Mucosa of rectum (tissue), 2 donors: ENCODE results near the gene TEX9.
"Not testable (repeated sequence)": the region's sequence is repeated elsewhere in the genome, so short reads cannot be mapped to it uniquely, and the experiment has no call there.

Experiments
- H3K27ac ChIP-seq, 2 donors: one replicate each; pipeline ENCODE4 v1.7.0; 2013; ENCODE audit warnings: inconsistent platforms in 2 of 2, low read depth in 2 of 2, low read length in 2 of 2
- H3K27me3 ChIP-seq, 2 donors: one replicate each; pipeline ENCODE4 v1.7.0; 2013; ENCODE audit warnings: low read length in 2 of 2; ENCODE audit not compliant: control insufficient read depth in 2 of 2, insufficient read depth in 2 of 2
- H3K36me3 ChIP-seq, 2 donors: one replicate each; pipeline ENCODE4 v1.7.0; 2013; ENCODE audit warnings: low read length in 2 of 2; ENCODE audit not compliant: control insufficient read depth in 2 of 2, insufficient read depth in 2 of 2
- H3K4me1 ChIP-seq, 2 donors: one replicate each; pipeline ENCODE4 v1.7.0; 2013; ENCODE audit warnings: low read length in 2 of 2, mild to moderate bottlenecking in 1 of 2; ENCODE audit not compliant: control insufficient read depth in 2 of 2, insufficient read depth in 2 of 2
- H3K4me3 ChIP-seq, 2 donors: one replicate each; pipeline ENCODE4 v1.7.0; 2013; ENCODE audit warnings: low read length in 2 of 2
- H3K9ac ChIP-seq, 2 donors: one replicate each; pipeline ENCODE4 v1.7.0; 2013; ENCODE audit warnings: low read length in 2 of 2, low read depth in 1 of 2, mild to moderate bottlenecking in 1 of 2
- H3K9me3 ChIP-seq, 2 donors: one replicate each; pipeline ENCODE4 v1.7.0; 2013; ENCODE audit warnings: low read length in 2 of 2; ENCODE audit not compliant: control insufficient read depth in 2 of 2
- donor health status: healthy.
- donor health status: Normal muscosa, but diverticular disease.

TEX9 gene

DNA sequence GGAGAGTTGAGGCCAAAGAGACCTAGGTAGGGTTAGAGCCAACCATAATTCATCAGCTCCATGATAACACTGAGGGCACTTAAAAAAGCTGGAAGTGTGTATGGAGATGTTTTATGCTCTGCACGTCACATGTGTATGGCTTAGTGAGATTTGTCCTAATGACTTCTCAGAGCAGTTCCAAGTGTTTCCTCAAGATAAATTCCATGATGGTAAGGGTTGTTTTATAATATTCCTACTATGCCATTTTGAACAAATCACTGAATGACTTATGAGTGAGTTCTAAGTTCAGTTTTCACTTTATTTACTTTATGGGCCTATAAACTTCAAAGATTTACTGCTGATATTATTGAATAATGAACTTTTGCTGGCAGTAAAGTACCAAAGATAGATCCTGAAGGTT is 28.1 kb downstream of the TEX9 start:
- Histone ChIP-seq H3K36me3 (no peaks in the 10 kb centered on the region), H3K9me3 (no peaks in the 10 kb centered on the region), H3K27me3 (no peaks in the 10 kb centered on the region), H3K9ac (no peak overlapping the region), H3K4me3 (no peak overlapping the region), H3K4me1 (no peaks in the 10 kb centered on the region), H3K27ac (no peak overlapping the region)

DNA sequence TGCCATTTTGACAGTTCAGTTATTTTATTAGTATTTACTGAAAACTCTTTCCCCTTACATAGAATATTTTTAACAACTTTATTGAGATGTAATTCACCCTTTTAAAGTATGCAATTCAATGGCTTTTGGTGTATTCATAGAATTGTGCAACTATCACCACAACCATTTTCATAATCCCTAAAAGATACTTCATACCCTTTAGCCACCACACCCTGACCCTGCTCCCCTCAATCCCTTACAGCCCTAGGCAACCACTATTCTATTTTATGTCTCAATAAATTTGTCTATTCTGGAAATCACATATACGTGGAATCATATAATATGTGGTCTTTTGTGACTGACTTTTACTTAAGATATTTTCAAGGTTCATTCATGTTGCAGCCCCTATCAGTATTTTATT is 29.7 kb downstream of the TEX9 start:
- no peak overlapping the region for H3K4me3 ChIP-seq
- H3K9ac ChIP-seq = no peak overlapping the region
- H3K27me3 ChIP-seq = no peaks in the 10 kb centered on the region
- no peak overlapping the region for H3K27ac ChIP-seq
- no peaks in the 10 kb centered on the region for H3K36me3 ChIP-seq
- no peaks in the 10 kb centered on the region for H3K9me3 ChIP-seq
- H3K4me1 ChIP-seq = no peaks in the 10 kb centered on the region

DNA sequence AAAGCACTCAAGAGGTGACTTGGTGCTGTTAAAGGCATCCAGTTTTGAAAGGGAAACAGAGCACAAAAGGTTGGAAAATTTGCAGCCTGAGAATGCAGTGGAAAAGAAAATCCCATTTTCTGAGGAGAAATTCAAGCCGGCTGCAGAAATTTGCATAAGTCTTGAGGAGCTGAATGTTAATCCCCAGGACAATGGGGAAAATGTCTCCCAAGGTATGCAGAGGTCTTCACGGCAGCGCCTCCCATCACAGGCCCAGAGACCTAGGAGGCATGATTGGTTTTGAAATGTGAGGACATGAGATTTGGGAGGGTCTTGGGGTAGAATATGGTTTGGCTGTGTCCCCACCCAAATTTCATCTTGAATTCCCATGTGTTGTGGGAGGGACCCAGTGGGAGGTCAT is 32.1 kb downstream of the TEX9 start:
- H3K36me3 ChIP-seq, H3K4me3 ChIP-seq, H3K27me3 ChIP-seq, H3K9ac ChIP-seq, H3K9me3 ChIP-seq, H3K4me1 ChIP-seq, H3K27ac ChIP-seq: not testable (repeated sequence)

DNA sequence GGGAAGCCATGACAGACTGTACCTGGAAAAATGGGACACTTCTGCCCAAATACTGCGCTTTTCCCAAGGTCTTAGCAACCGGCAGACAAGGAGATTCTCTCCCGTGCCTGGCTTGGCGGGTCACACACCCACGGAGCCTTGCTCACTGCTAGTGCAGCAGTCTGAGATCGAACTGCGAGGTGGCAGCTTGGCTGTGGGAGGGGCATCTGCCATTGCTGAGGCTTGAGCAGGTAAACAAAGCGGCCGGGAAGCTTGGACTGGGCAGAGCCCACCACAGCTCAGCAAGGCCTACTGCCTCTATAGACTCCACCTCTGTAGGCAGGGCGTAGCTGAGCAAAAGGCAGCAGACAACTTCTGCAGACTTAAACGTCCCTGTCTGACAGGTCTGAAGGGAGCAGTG is 34.0 kb downstream of the TEX9 start:
- not testable (repeated sequence) for H3K27ac ChIP-seq, H3K9me3 ChIP-seq, H3K27me3 ChIP-seq, H3K4me3 ChIP-seq, H3K4me1 ChIP-seq, H3K36me3 ChIP-seq, H3K9ac ChIP-seq

DNA sequence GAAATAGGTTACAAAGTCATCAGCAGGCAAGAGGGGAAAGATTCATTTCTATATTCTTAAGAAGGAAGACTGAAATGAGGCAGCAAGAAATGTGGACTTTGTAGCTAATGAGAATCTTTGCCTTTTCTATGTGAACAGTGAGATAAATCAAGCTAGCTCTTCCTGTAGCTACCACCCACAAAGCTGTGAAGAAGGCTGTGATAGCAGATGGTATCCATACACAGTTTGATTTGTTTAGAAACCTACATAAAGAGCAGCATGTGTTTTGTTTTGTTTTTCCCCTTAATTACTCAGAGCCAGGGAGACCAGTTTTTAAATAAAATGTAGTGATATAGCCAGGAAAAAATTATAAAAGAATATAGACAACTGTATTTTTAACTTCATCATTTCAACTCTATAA is 45.5 kb downstream of the TEX9 start:
- no peaks in the 10 kb centered on the region for H3K9me3 ChIP-seq
- H3K4me3 ChIP-seq = no peak overlapping the region
- no peak overlapping the region for H3K27ac ChIP-seq
- H3K4me1 ChIP-seq = no peaks in the 10 kb centered on the region
- no peaks in the 10 kb centered on the region for H3K27me3 ChIP-seq
- no peak overlapping the region for H3K9ac ChIP-seq
- no peaks in the 10 kb centered on the region for H3K36me3 ChIP-seq

DNA sequence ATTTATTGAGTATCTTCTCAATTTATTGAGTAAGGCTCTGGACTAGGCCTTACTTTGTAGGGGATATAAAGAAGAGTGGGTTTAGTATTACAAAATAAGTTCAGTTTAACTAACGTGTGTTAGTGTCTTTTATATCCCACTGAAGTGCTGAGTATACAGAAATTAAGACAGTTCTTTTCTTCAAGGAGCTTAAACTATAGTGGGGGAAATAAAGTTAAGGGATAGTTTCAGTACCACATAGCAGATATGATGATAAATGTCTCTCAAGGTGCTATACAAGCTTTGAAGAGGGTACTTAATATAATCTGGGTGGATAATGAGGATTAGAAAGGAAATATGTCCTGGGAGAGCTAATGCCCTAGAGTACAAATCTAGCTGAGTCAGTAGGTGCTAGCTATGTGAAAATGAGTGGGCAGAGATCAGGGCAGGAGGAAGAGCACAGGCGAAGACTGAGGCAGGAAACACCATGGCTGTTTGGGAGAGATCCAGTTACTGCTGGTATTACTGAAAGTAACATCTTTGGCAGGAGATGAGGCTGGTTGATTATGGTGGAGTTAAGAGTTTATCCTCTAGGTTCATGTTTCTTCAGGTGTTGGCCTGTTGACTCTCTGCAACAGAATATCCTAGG is 46.0 kb downstream of the TEX9 start:
- H3K36me3 ChIP-seq = no peaks in the 10 kb centered on the region
- no peaks in the 10 kb centered on the region for H3K9me3 ChIP-seq
- H3K4me1 ChIP-seq = no peaks in the 10 kb centered on the region
- H3K27me3 ChIP-seq = no peaks in the 10 kb centered on the region
- no peak overlapping the region for H3K4me3 ChIP-seq
- H3K27ac ChIP-seq = no peak overlapping the region
- no peak overlapping the region for H3K9ac ChIP-seq

DNA sequence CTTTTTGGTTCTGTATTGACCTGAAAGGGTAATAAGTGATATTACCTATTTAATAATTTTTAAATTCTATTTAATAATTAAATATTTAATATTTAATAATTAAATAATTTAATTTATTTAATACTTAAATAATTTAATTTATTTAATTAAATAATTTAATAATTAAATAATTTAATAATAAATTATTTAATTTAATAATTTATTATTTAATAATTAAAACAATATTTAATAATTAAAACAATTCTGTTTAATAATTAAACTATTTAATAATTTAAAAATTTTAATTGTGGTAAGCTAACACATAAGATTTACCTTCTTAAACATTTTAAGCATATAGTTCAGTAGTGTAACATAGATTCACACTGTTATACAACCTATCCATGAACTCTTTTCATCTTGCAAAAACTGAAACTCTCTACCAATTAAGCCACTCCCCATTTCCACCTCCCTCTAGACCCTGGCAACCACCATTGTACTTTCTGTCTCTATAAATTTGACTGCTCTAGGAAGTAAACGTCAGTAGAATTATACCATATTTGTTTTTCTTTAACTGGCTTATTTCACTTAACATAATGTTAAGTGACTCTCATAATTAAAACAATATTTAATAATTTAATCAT is 48.0 kb downstream of the TEX9 start:
- H3K9ac ChIP-seq, H3K36me3 ChIP-seq: not testable (repeated sequence)

DNA sequence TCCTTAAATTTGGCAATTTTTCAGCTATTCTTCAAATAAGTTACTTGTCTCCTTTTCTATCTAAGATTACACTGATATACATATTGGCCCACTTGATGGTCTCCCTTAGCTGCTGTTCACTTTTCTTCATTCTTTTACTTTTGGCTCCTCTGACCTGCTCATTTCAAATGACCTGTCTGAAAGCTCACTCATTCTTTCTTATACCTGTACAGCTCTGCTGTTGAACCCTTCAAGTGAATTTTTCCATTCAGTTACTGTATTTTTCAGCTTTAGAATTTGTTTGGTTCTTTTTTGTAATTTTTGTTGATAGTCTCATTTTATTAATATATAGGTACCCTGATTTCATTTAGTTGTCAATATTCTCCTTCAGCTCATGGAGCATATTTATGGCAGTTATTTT is 60.0 kb downstream of the TEX9 start:
- Histone ChIP-seq H3K4me3 (no peak overlapping the region), H3K27me3 (no peaks in the 10 kb centered on the region), H3K27ac (no peak overlapping the region), H3K9me3 (no peaks in the 10 kb centered on the region), H3K4me1 (no peaks in the 10 kb centered on the region), H3K36me3 (no peaks in the 10 kb centered on the region), H3K9ac (no peak overlapping the region)

More for the DNA sequence above, 48.0 kb downstream of the TEX9 start:
- H3K9me3 ChIP-seq, H3K27me3 ChIP-seq, H3K27ac ChIP-seq, H3K4me1 ChIP-seq, H3K4me3 ChIP-seq: not testable (repeated sequence)

DNA sequence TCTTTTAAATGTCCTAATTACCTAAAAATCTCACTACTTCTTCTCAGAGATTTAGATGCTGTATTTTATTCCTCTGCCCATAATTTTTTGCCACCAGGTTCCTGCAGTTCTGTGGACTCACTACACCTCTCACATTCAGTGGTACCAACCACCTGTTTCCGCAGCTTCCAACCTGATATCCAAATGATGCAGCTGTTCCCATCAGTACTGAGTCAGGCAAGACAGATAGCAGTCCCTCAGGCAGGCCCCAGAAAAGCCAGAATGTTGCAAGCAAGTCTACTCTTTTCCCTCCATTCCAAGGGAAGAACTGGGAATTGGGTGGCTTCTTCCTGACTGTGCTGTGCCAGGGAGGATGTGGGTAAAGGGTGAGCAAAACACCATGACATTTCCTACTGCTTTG is 60.8 kb downstream of the TEX9 start:
- H3K36me3 ChIP-seq = no peaks in the 10 kb centered on the region
- no peak overlapping the region for H3K27ac ChIP-seq
- H3K4me3 ChIP-seq = no peak overlapping the region
- no peak overlapping the region for H3K9ac ChIP-seq
- no peaks in the 10 kb centered on the region for H3K27me3 ChIP-seq
- H3K9me3 ChIP-seq = no peaks in the 10 kb centered on the region
- no peaks in the 10 kb centered on the region for H3K4me1 ChIP-seq

DNA sequence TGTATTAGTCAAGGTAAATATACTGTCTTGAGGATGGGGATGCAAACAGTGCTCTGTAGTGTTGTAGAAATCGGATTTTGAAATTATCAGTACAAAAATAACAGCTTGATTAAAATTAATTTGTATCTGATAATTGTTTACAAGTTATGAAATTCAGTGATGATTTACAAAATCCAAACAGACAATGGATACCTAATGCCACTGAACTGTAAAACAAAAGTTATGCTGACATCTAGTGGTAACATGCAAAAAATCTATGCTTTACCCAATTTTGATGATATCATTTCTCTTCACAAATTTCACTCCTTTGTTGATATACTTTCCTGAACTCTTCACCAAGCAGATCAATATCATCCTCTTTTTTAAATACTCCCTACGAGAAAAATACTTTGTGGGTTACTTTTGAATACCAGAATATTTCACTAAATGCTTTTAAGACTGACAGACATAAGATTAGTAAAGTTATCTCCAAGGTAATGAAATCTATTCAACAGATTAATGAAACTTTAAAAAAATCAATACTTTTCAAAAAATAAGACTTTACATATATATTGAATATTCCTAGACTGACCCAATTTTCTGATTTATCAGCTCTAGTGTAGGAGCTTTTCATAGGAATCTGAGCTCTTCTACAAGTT is 63.7 kb downstream of the TEX9 start:
- H3K27me3 ChIP-seq = no peaks in the 10 kb centered on the region
- no peaks in the 10 kb centered on the region for H3K4me1 ChIP-seq
- H3K4me3 ChIP-seq = no peak overlapping the region
- no peak overlapping the region for H3K9ac ChIP-seq
- no peaks in the 10 kb centered on the region for H3K9me3 ChIP-seq
- no peak overlapping the region for H3K27ac ChIP-seq
- H3K36me3 ChIP-seq = no peaks in the 10 kb centered on the region
